Nephron progenitor cell (in vitro differentiated cells): ENCODE results near the gene ACTG1.

Source experiments
- DNase-seq: peaks from one replicate; pipeline ENCODE4 v3.0.0; 2021
- H3K27ac Mint-ChIP-seq: 2 replicates; pipeline ENCODE4 v1.8.0; 2021; ENCODE audit warnings: mild to moderate bottlenecking, moderate library complexity, mixed read lengths
- H3K27me3 Mint-ChIP-seq: 2 replicates; pipeline ENCODE4 v1.8.0; 2021; ENCODE audit warnings: mild to moderate bottlenecking, low read depth, mixed read lengths; ENCODE audit not compliant: poor library complexity
- H3K36me3 Mint-ChIP-seq: 2 replicates; pipeline ENCODE4 v1.8.0; 2021; ENCODE audit warnings: low read depth, mixed read lengths
- H3K4me1 Mint-ChIP-seq: 2 replicates; pipeline ENCODE4 v1.8.0; 2021; ENCODE audit warnings: mixed read lengths
- H3K4me3 Mint-ChIP-seq: 2 replicates; pipeline ENCODE4 v1.8.0; 2021; ENCODE audit warnings: mild to moderate bottlenecking, moderate library complexity, mixed read lengths
- H3K9me3 Mint-ChIP-seq: 2 replicates; pipeline ENCODE4 v1.8.0; 2021; ENCODE audit warnings: mild to moderate bottlenecking, moderate library complexity, mixed read lengths
- CTCF ChIP-seq: fragments of 200-600 bp; sonication (generic); IDR thresholded peaks from 2 replicates; pipeline ENCODE4 v1.5.0; 2021; ENCODE audit warnings: antibody characterized with exemption

The ACTG1 gene

GRCh38 chr17:81538651-81539570 lies 26.3 kb upstream of the ACTG1 start:
- no peak for DNase-seq
- TF ChIP-seq CTCF, result no peak
- H3K9me3 Mint-ChIP-seq, result no peaks in the 10 kb centered on the region
- H3K27ac Mint-ChIP-seq, result no peak overlapping the region
- no peak overlapping the region for H3K4me3 Mint-ChIP-seq
- peaks cover 10% of the 10 kb centered on the region for H3K4me1 Mint-ChIP-seq
- H3K27me3 Mint-ChIP-seq, result peaks cover 35% of the 10 kb centered on the region
- no peaks in the 10 kb centered on the region for H3K36me3 Mint-ChIP-seq

GRCh38 chr17:81537856-81538555 lies 25.4 kb upstream of the ACTG1 start:
- Mint-ChIP-seq H3K27ac (no peak overlapping the region), H3K27me3 (peaks cover 35% of the 10 kb centered on the region), H3K9me3 (peaks cover 4% of the 10 kb centered on the region), H3K4me1 (peaks cover 10% of the 10 kb centered on the region), H3K36me3 (no peaks in the 10 kb centered on the region), H3K4me3 (no peak overlapping the region)
- TF ChIP-seq CTCF, result no peak
- DNase-seq, result no peak

- no peak overlapping the region for H3K4me3 Mint-ChIP-seq
- H3K36me3 Mint-ChIP-seq, result no peaks in the 10 kb centered on the region
- H3K9me3 Mint-ChIP-seq, result peaks cover 4% of the 10 kb centered on the region
- peaks cover 10% of the 10 kb centered on the region for H3K4me1 Mint-ChIP-seq
- DNase-seq, result peak; percentile 67
- H3K27ac Mint-ChIP-seq, result no peak overlapping the region
- peak; percentile 70 for TF ChIP-seq CTCF
- H3K27me3 Mint-ChIP-seq, result peaks cover 35% of the 10 kb centered on the region
Observed at GRCh38 chr17:81537343-81537855, 24.8 kb upstream of the ACTG1 start.

GRCh38 chr17:81536299-81537290 lies 24.0 kb upstream of the ACTG1 start:
- Mint-ChIP-seq H3K27ac (no peak overlapping the region), H3K36me3 (no peaks in the 10 kb centered on the region), H3K4me1 (peaks cover 10% of the 10 kb centered on the region), H3K9me3 (peaks cover 4% of the 10 kb centered on the region), H3K27me3 (peaks cover 35% of the 10 kb centered on the region), H3K4me3 (no peak overlapping the region)
- no peak for TF ChIP-seq CTCF
- DNase-seq, result no peak

GRCh38 chr17:81535480-81536298 lies 23.1 kb upstream of the ACTG1 start:
- no peak for TF ChIP-seq CTCF
- Mint-ChIP-seq H3K9me3 (peaks cover 4% of the 10 kb centered on the region), H3K27ac (no peak overlapping the region), H3K4me3 (no peak overlapping the region), H3K36me3 (no peaks in the 10 kb centered on the region), H3K4me1 (peaks cover 10% of the 10 kb centered on the region), H3K27me3 (peaks cover 35% of the 10 kb centered on the region)
- no peak for DNase-seq
